Measurements from ENCODE around the gene MYL3. TPM values are rescaled to one million over a fixed set of nuclear protein-coding genes. Genes with fewer than 3 reads are reported as not detected.

Gene MYL3
- polyA plus RNA-seq, 3 donors = 4.7 to 17.0 (median 7.8) TPM

- 79 to 92% (median 88%) methylated on average over 3 of the region's 3 CpGs for WGBS, 3 donors
- H3K27ac ChIP-seq (ENCODE audit: low read depth, low read length) = no peak overlapping the region
These were observed 37.8 kb upstream of the MYL3 start for GRCh38 chr3:46901061-46901460.

- no peak overlapping the region for H3K27ac ChIP-seq (ENCODE audit: low read depth, low read length)
- WGBS, 3 donors = 88 to 92% (median 90%) methylated on average over 6 of the region's 6 CpGs
These were observed 37.1 kb upstream of the MYL3 start for GRCh38 chr3:46900356-46900755.

GRCh38 chr3:46900007-46900292 is 36.7 kb upstream of the MYL3 start:
- H3K27ac ChIP-seq (ENCODE audit: low read depth, low read length) = no peak overlapping the region
- WGBS, 3 donors = 56 to 91% (median 69%) methylated on average over 5 of the region's 5 CpGs

GRCh38 chr3:46899151-46900006 is 36.1 kb upstream of the MYL3 start:
- WGBS, 3 donors = 82 to 87% (median 86%) methylated on average over 22 of the region's 22 CpGs
- no peak overlapping the region for H3K27ac ChIP-seq (ENCODE audit: low read depth, low read length)

GRCh38 chr3:46898321-46899150 is 35.3 kb upstream of the MYL3 start:
- WGBS, 3 donors = 14 to 28% (median 27%) methylated on average over 58 to 71 of the region's 71 CpGs

GRCh38 chr3:46897829-46898320 is 34.6 kb upstream of the MYL3 start:
- WGBS, 3 donors = 60 to 79% (median 76%) methylated on average over 15 of the region's 15 CpGs
- H3K27ac ChIP-seq (ENCODE audit: low read depth, low read length) = no peak overlapping the region

More at GRCh38 chr3:46898321-46899150, 35.3 kb upstream of the MYL3 start:
- no peak overlapping the region for H3K27ac ChIP-seq (ENCODE audit: low read depth, low read length)

GRCh38 chr3:46897031-46897430 is 33.8 kb upstream of the MYL3 start:
- no peak overlapping the region for H3K27ac ChIP-seq (ENCODE audit: low read depth, low read length)
- WGBS, 3 donors = 97 to 98% (median 97%) methylated on average over 2 of the region's 2 CpGs

GRCh38 chr3:46896386-46896785 is 33.1 kb upstream of the MYL3 start:
- WGBS, 3 donors = 53 to 72% (median 70%) methylated on average over 5 of the region's 5 CpGs

GRCh38 chr3:46895761-46896160 is 32.5 kb upstream of the MYL3 start:
- WGBS, 3 donors = 73 to 85% (median 80%) methylated on average over 4 of the region's 4 CpGs
- H3K27ac ChIP-seq (ENCODE audit: low read depth, low read length) = no peak overlapping the region

More at GRCh38 chr3:46896386-46896785, 33.1 kb upstream of the MYL3 start:
- no peak overlapping the region for H3K27ac ChIP-seq (ENCODE audit: low read depth, low read length)

- WGBS, 3 donors = 19 to 23% (median 20%) methylated on average over 5 of the region's 5 CpGs
These were observed 32.0 kb upstream of the MYL3 start for GRCh38 chr3:46895204-46895660.

GRCh38 chr3:46894256-46894655 is 31.0 kb upstream of the MYL3 start:
- H3K27ac ChIP-seq (ENCODE audit: low read depth, low read length) = no peak overlapping the region
- 88 to 96% (median 95%) methylated on average over 6 of the region's 6 CpGs for WGBS, 3 donors

More at GRCh38 chr3:46895204-46895660, 32.0 kb upstream of the MYL3 start:
- H3K27ac ChIP-seq (ENCODE audit: low read depth, low read length) = no peak overlapping the region

GRCh38 chr3:46893763-46894162 is 30.5 kb upstream of the MYL3 start:
- no peak overlapping the region for H3K27ac ChIP-seq (ENCODE audit: low read depth, low read length)
- 55 to 81% (median 58%) methylated on average over 9 of the region's 9 CpGs for WGBS, 3 donors

GRCh38 chr3:46893146-46893748 is 30.0 kb upstream of the MYL3 start:
- WGBS, 3 donors = 68 to 70% (median 69%) methylated on average over 5 to 6 of the region's 6 CpGs
- H3K27ac ChIP-seq (ENCODE audit: low read depth, low read length) = no peak overlapping the region

- WGBS, 3 donors = 5 to 9% (median 8%) methylated on average over 49 to 58 of the region's 58 CpGs
These were observed 29.3 kb upstream of the MYL3 start for GRCh38 chr3:46892285-46893145.

GRCh38 chr3:46891132-46891531 is 27.9 kb upstream of the MYL3 start:
- 91 to 95% (median 94%) methylated on average over 3 of the region's 3 CpGs for WGBS, 3 donors
- no peak overlapping the region for H3K27ac ChIP-seq (ENCODE audit: low read depth, low read length)

More at GRCh38 chr3:46892285-46893145, 29.3 kb upstream of the MYL3 start:
- H3K27ac ChIP-seq (ENCODE audit: low read depth, low read length) = no peak overlapping the region

- H3K27ac ChIP-seq (ENCODE audit: low read depth, low read length) = no peak overlapping the region
- 100% methylated on average over 1 of the region's 1 CpG for WGBS, 3 donors
These were observed 26.9 kb upstream of the MYL3 start for GRCh38 chr3:46890132-46890531.

- WGBS, 3 donors = 49 to 67% (median 57%) methylated on average over 6 of the region's 6 CpGs
- H3K27ac ChIP-seq (ENCODE audit: low read depth, low read length) = no peak overlapping the region
These were observed 26.3 kb upstream of the MYL3 start for GRCh38 chr3:46889381-46890110.

All from adipose tissue (tissue), 3 donors.